Natural killer cell treated with Interleukin-12 subunit alpha and Interleukin-12 subunit beta and Interleukin-15 and Interleukin-18, amount 100 ng/mL, for 72 hours (primary cell): ENCODE data around the gene RAB8B. TPM values are rescaled to one million over a fixed set of nuclear protein-coding genes. Genes with fewer than 3 reads are reported as not detected.
"Not testable (repeated sequence)": the region's sequence is repeated elsewhere in the genome, so short reads cannot be mapped to it uniquely, and the experiment has no call there.

Experiments
- ATAC-seq, 2 donors: fragments of 150-1000 bp; cut with Tn5 transposase in 1 of 2; sonication (Bioruptor Pico), chemical (Tn5 transposase) in 1 of 2; 2 replicates each; pipeline ENCODE4 v1.10.0; 2021
- DNase-seq: peaks from one replicate; pipeline ENCODE4 v3.0.0; 2022; ENCODE audit warnings: low spot score
- H3K27ac Mint-ChIP-seq, 2 donors: 1 replicate in 1 of 2; 2 replicates in 1 of 2; pipeline ENCODE4 v1.8.0; 2022; ENCODE audit warnings: mixed read lengths in 2 of 2, mild to moderate bottlenecking in 1 of 2, moderate library complexity in 1 of 2
- H3K27me3 Mint-ChIP-seq, 2 donors: 1 replicate in 1 of 2; 2 replicates in 1 of 2; pipeline ENCODE4 v1.8.0; 2022; ENCODE audit warnings: mixed read lengths in 2 of 2
- H3K36me3 Mint-ChIP-seq: one replicate; pipeline ENCODE4 v1.8.0; 2022; ENCODE audit warnings: mixed read lengths
- H3K4me1 Mint-ChIP-seq, 2 donors: 1 replicate in 1 of 2; 2 replicates in 1 of 2; pipeline ENCODE4 v1.8.0; 2022; ENCODE audit warnings: low read depth in 2 of 2, mixed read lengths in 2 of 2, mild to moderate bottlenecking in 1 of 2
- H3K4me3 Mint-ChIP-seq: one replicate; pipeline ENCODE4 v1.8.0; 2022; ENCODE audit warnings: mixed read lengths
- H3K9me3 Mint-ChIP-seq: 2 replicates; pipeline ENCODE4 v1.8.0; 2022; ENCODE audit warnings: mixed read lengths
- total RNA-seq, 2 donors: library from RNA; stranded (reverse); gene quantifications; one replicate each; pipeline ENCODE4 v1.2.3, GENCODE V29; 2022

The RAB8B gene
- total RNA-seq, 2 donors from 2014 or later = 49.1 to 113 TPM

- peak; percentile 68 for DNase-seq
- Mint-ChIP-seq H3K4me1 (peaks cover 77 to 87% of the 10 kb centered on the region in 2 donors), H3K9me3 (no peaks in the 10 kb centered on the region), H3K27ac (peak overlapping the region; percentile 22 to 91), H3K27me3 (no peaks in the 10 kb centered on the region), H3K36me3 (peaks cover 9% of the 10 kb centered on the region), H3K4me3 (peak overlapping the region; percentile 67)
- ATAC-seq = peak; percentile 90 to 96
Observed at GRCh38 chr15:63203451-63204090, 14.2 kb downstream of the RAB8B start.

- H3K36me3 Mint-ChIP-seq = peaks cover 9% of the 10 kb centered on the region
- ATAC-seq (no peak), DNase-seq (no peak)
- no peak overlapping the region for H3K4me3 Mint-ChIP-seq
- no peaks in the 10 kb centered on the region for H3K9me3 Mint-ChIP-seq
- H3K27me3 Mint-ChIP-seq = no peaks in the 10 kb centered on the region
- H3K4me1 Mint-ChIP-seq = peaks cover 69 to 79% of the 10 kb centered on the region in 2 donors
- H3K27ac Mint-ChIP-seq = peak overlapping the region; percentile 22 to 91
Observed at GRCh38 chr15:63206079-63206478, 16.7 kb downstream of the RAB8B start.

DNA sequence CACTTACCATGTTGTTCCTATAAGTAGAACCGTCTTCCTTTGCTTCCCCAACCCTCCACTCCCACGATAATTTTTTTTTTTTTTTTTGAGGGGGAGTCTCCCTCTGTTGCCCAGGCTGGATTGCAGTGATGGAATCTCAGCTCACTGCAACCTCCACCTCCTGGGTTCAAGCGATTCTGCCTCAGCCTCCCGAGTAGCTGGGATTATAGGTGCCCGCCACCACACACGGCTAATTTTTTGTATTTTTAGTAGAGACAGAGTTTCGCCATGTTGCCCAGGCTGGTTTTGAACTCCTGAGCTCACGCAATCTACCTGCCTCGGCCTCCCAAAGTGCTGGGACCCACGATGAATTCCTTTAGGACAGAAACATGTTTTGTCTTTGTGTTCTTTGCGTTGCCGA lies 19.4 kb downstream of the RAB8B start:
- peak overlapping the region; percentile 7 for H3K4me3 Mint-ChIP-seq
- DNase-seq, H3K36me3 Mint-ChIP-seq, ATAC-seq, H3K9me3 Mint-ChIP-seq, H3K27me3 Mint-ChIP-seq: not testable (repeated sequence)
- peaks cover 71 to 83% of the 10 kb centered on the region in 2 donors for H3K4me1 Mint-ChIP-seq
- H3K27ac Mint-ChIP-seq = peak overlapping the region; percentile 1 to 91

DNA sequence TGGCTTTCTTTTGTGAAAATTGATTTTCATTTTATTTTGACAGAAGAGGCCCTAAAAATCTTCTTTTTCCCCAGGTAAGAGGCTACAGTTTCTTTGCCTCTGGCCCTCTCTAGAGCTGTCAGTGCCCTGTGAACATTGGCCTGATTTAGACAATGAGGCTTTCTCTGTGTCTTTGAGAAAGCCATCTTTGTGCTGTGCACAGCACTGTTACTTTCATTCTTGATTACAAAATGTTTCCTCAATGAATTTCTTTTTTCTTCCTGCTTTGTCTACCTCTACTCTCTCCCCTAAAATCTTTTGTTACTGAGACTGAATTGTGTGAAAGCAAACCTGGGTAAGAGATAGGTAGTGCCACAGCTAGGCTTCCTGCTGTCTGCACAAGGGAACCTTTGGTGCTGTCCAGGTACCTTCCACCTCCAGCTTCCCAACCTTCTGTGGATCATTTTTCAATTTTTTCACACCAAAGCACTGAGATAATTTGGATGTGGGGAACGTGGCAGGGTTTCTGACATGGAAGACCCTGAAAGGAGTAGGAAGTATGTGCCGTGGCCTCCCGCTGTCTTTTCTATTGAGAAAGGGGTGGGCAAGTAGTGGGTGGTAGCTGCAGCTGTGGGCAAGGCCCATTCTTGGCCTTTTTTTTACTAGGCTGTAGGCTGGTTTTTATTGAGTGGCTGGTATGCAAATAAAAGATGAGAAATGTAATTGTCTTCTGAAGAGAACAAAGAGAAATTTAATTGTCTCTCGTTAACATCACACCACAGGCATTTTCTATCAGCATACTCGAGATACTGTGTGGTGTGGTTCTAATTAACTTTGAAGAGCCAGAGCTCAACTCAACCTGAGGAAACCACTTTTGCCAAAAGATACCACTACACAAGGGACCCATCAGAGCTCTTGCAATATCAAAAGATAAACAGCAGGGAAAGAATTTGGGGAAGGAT lies 21.0 kb downstream of the RAB8B start:
- Mint-ChIP-seq H3K4me3 (peak overlapping the region; percentile 76), H3K4me1 (peaks cover 69 to 90% of the 10 kb centered on the region in 2 donors), H3K27ac (peak overlapping the region; percentile 77 to 91), H3K27me3 (no peaks in the 10 kb centered on the region), H3K9me3 (no peaks in the 10 kb centered on the region), H3K36me3 (peaks cover 9% of the 10 kb centered on the region)
- DNase-seq (no peak), ATAC-seq (peak; percentile 26 to 61)

DNA sequence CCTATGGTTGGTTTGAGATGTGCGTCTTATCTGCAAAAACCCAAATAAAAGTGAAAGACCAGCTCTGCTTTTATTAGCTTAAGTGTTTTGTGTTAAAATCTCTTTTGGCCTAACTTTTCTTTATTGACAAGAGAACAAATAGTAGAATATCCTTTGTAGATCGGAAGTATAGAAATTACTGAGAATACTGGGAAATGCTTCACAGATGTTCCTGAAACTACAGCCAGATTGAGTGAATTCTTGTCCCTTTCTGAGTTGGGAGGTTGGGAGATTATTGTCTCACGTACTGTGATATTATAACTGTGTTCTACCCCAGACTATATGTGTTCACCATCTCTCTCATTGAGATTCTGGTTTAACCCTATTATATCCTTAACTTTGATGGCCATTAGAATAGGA lies 21.7 kb downstream of the RAB8B start:
- no peak for DNase-seq
- Mint-ChIP-seq H3K4me1 (peaks cover 68 to 85% of the 10 kb centered on the region in 2 donors), H3K36me3 (peaks cover 9% of the 10 kb centered on the region), H3K4me3 (peak overlapping the region; percentile 76), H3K9me3 (no peaks in the 10 kb centered on the region), H3K27ac (peak overlapping the region; percentile 77 to 91), H3K27me3 (no peaks in the 10 kb centered on the region)
- ATAC-seq = no peak

GRCh38 chr15:63211549-63211948 lies 22.1 kb downstream of the RAB8B start:
- Mint-ChIP-seq H3K4me3 (peak overlapping the region; percentile 76), H3K27me3 (no peaks in the 10 kb centered on the region), H3K4me1 (peaks cover 63 to 81% of the 10 kb centered on the region in 2 donors), H3K36me3 (peaks cover 9% of the 10 kb centered on the region), H3K9me3 (no peaks in the 10 kb centered on the region), H3K27ac (peak overlapping the region; percentile 77 to 91)
- DNase-seq = no peak
- peak in 1 of 2 donors; percentile 56 for ATAC-seq

- Mint-ChIP-seq H3K27ac (peak overlapping the region; percentile 77 to 91), H3K36me3 (peaks cover 9% of the 10 kb centered on the region), H3K4me3 (peak overlapping the region; percentile 76), H3K27me3 (no peaks in the 10 kb centered on the region), H3K4me1 (peaks cover 55 to 73% of the 10 kb centered on the region in 2 donors), H3K9me3 (no peaks in the 10 kb centered on the region)
- ATAC-seq = peak; percentile 75 to 76
- DNase-seq = no peak
Observed at GRCh38 chr15:63212050-63213004, 22.9 kb downstream of the RAB8B start.

- peaks cover 49 to 64% of the 10 kb centered on the region in 2 donors for H3K4me1 Mint-ChIP-seq
Observed at GRCh38 chr15:63218100-63218808, 28.8 kb downstream of the RAB8B start.

GRCh38 chr15:63219196-63219710 lies 29.8 kb downstream of the RAB8B start:
- H3K27me3 Mint-ChIP-seq = no peaks in the 10 kb centered on the region
- no peak overlapping the region for H3K4me3 Mint-ChIP-seq
- ATAC-seq (no peak), DNase-seq (no peak)
- H3K36me3 Mint-ChIP-seq = peaks cover 9% of the 10 kb centered on the region
- H3K27ac Mint-ChIP-seq = peak overlapping the region in 1 of 2 donors; percentile 21
- peaks cover 41 to 59% of the 10 kb centered on the region in 2 donors for H3K4me1 Mint-ChIP-seq
- no peaks in the 10 kb centered on the region for H3K9me3 Mint-ChIP-seq

More at GRCh38 chr15:63218100-63218808, 28.8 kb downstream of the RAB8B start:
- H3K4me3 Mint-ChIP-seq = no peak overlapping the region
- H3K27ac Mint-ChIP-seq = peak overlapping the region in 1 of 2 donors; percentile 47
- H3K9me3 Mint-ChIP-seq = no peaks in the 10 kb centered on the region
- ATAC-seq (no peak), DNase-seq (no peak)
- no peaks in the 10 kb centered on the region for H3K27me3 Mint-ChIP-seq
- peaks cover 9% of the 10 kb centered on the region for H3K36me3 Mint-ChIP-seq

DNA sequence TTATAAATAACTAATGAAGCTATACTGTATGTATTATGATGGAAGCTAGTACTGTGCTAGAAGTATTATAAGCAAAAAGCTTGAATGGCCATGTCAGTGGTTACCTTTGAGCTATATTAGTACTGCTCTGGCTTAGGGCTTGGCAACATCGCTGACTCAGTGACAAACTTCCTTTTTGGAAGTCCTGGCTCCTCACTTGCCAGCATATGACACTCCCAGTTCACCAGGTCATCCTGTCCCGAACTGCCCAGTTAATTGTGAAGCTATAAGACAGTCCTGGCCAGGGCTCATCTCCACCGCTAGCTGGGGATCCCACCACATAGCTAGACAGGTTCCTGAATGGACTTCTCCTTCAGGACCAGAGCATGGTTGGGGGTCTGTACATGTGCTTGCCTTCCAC lies 31.9 kb downstream of the RAB8B start:
- no peak for DNase-seq
- no peaks in the 10 kb centered on the region for H3K27me3 Mint-ChIP-seq
- H3K4me1 Mint-ChIP-seq = peaks cover 41 to 57% of the 10 kb centered on the region in 2 donors
- no peak for ATAC-seq
- no peak overlapping the region for H3K4me3 Mint-ChIP-seq
- H3K36me3 Mint-ChIP-seq = peaks cover 10% of the 10 kb centered on the region
- H3K27ac Mint-ChIP-seq = peak overlapping the region in 1 of 2 donors; percentile 38
- H3K9me3 Mint-ChIP-seq = no peaks in the 10 kb centered on the region

GRCh38 chr15:63223463-63223862 lies 34.1 kb downstream of the RAB8B start:
- DNase-seq = no peak
- no peak overlapping the region for H3K27ac Mint-ChIP-seq
- no peaks in the 10 kb centered on the region for H3K9me3 Mint-ChIP-seq
- no peak overlapping the region for H3K4me3 Mint-ChIP-seq
- ATAC-seq = no peak
- H3K27me3 Mint-ChIP-seq = no peaks in the 10 kb centered on the region
- H3K4me1 Mint-ChIP-seq = peaks cover 49 to 72% of the 10 kb centered on the region in 2 donors
- H3K36me3 Mint-ChIP-seq = peaks cover 18% of the 10 kb centered on the region

DNA sequence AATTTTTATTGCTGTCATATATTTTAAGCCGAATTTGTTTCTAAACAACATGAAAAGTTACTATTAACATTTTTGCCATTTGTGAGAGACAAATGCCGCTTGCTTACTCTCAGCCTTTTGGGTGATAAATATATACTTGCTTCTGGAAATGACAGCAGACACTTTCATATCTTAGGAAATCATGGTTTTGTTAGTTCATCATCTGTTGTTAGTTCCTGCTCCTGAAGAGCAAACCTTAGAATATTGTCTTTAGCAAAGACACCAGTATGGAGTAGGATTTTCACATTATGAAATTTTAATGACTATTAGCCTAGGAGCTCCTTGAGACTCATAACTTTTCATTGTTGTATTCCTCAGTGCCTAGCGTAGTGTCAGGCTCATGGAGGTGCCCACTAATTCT lies 36.0 kb downstream of the RAB8B start:
- ATAC-seq (no peak), DNase-seq (no peak)
- Mint-ChIP-seq H3K36me3 (peaks cover 19% of the 10 kb centered on the region), H3K9me3 (no peaks in the 10 kb centered on the region), H3K4me1 (peaks cover 45 to 69% of the 10 kb centered on the region in 2 donors), H3K27me3 (no peaks in the 10 kb centered on the region), H3K4me3 (no peak overlapping the region), H3K27ac (peak overlapping the region; percentile 79 to 81)
